HepG2 (cell line): Measurements from ENCODE around the gene SYNDIG1. TPM values are rescaled to one million over a fixed set of nuclear protein-coding genes. Genes with fewer than 3 reads are reported as not detected.

Source experiments
- ATAC-seq: fragments of 200-7000 bp; cut with Tn5 transposase; 3 replicates; pipeline ENCODE4 v1.9.1; 2020; ENCODE audit warnings: mild to moderate bottlenecking, moderate library complexity
- BruUV-seq: library from RNA; stranded (reverse); fragments of 400-500 nt; replicated peaks from 2 replicates; lab custom pipeline; 2021; lab: Mats Ljungman, UMichigan
- CTCF ChIA-PET: fragments of 300-600 bp; formaldehyde crosslinking; extraction: SDS; loops from one replicate; lab custom pipeline; 2021; ENCODE audit warnings: low total read pairs, inconsistent platforms, low intra/inter-chr PET ratio; lab: Yijun Ruan, JAX
- POLR2A ChIA-PET: fragments of 350-600 bp; sonication (Branson Sonifier 250); formaldehyde crosslinking; loops from one replicate; lab custom pipeline; 2020; ENCODE audit warnings: antibody characterized with exemption, inconsistent platforms; lab: Yijun Ruan, JAX
- DNase-seq: peaks from one replicate; pipeline ENCODE4 v3.0.0-alpha.2; 2015; ENCODE audit warnings: low spot score
- FAIRE-seq: peaks from 3 replicates; lab custom pipeline; 2011; peaks lifted over from hg19 to GRCh38; lab: Jason Lieb, UNC
- H2AFZ ChIP-seq: one replicate; pipeline ENCODE4 v1.6.1; 2011; ENCODE audit warnings: low read length, inconsistent platforms
- H3K27ac ChIP-seq: fragments of 300-600 bp; 3 replicates; pipeline ENCODE4 v1.8.0; 2011; ENCODE audit warnings: mixed run types, mild to moderate bottlenecking, mixed read lengths, low read length, inconsistent platforms; ENCODE audit not compliant: insufficient read depth; ENCODE audit errors: extremely low read length
- H3K27me3 ChIP-seq, 2 experiments: fragments of 200-600 bp in 1 of 2; 2 replicates in 1 of 2; 3 replicates in 1 of 2; pipeline versions ENCODE4 v1.6.0 to v1.8.0; 2011; ENCODE audit warnings: low read length in 2 of 2, mild to moderate bottlenecking in 2 of 2, moderate library complexity in 2 of 2, inconsistent platforms in 1 of 2; ENCODE audit not compliant: insufficient read depth in 2 of 2, control insufficient read depth in 1 of 2
- H3K36me3 ChIP-seq, 2 experiments: fragments of 200-600 bp in 1 of 2; replicated peaks in 1 of 2; 2 replicates in 1 of 2; 3 replicates in 1 of 2; pipeline versions ENCODE4 v1.5.1 to v1.8.0; 2011; ENCODE audit warnings: low read length in 2 of 2, inconsistent platforms in 1 of 2; ENCODE audit not compliant: insufficient read depth in 2 of 2, control insufficient read depth in 1 of 2
- H3K4me1 ChIP-seq: 2 replicates; pipeline ENCODE4 v1.5.1; 2012; ENCODE audit warnings: low read length, inconsistent platforms; ENCODE audit not compliant: insufficient read depth
- H3K4me2 ChIP-seq: 2 replicates; pipeline ENCODE4 v1.6.0; 2011; ENCODE audit warnings: low read depth, low read length, inconsistent platforms
- H3K4me3 ChIP-seq, 3 experiments: fragments of 200-600 bp in 1 of 3; sonication (generic), shearing (Covaris generic) in 1 of 3; replicated peaks in 1 of 3; 2 replicates each; pipeline ENCODE4 v1.5.1; 2011 to 2016; ENCODE audit warnings: low read length in 3 of 3, inconsistent platforms in 2 of 3, low read depth in 2 of 3, mild to moderate bottlenecking in 2 of 3, control low read depth in 1 of 3, mixed read lengths in 1 of 3; ENCODE audit not compliant: insufficient read depth in 1 of 3
- H3K79me2 ChIP-seq: one replicate; pipeline ENCODE4 v1.6.1; 2011; ENCODE audit warnings: low read length, inconsistent platforms; ENCODE audit not compliant: insufficient read depth
- H3K9ac ChIP-seq: 2 replicates; pipeline ENCODE4 v1.6.0; 2011; ENCODE audit warnings: mild to moderate bottlenecking, low read depth, low read length, inconsistent platforms; ENCODE audit not compliant: insufficient read depth
- H3K9me3 ChIP-seq: 2 replicates; pipeline ENCODE4 v1.5.1; 2012; ENCODE audit warnings: mild to moderate bottlenecking, low read length
- H4K20me1 ChIP-seq: 2 replicates; pipeline ENCODE4 v1.6.0; 2011; ENCODE audit warnings: inconsistent platforms, mild to moderate bottlenecking, low read length, moderate library complexity; ENCODE audit not compliant: insufficient read depth
- HMGA1 ChIP-seq: sonication (generic); formaldehyde crosslinking; conservative IDR thresholded peaks from 2 replicates; pipeline ENCODE4 v1.4.0; 2020; ENCODE audit warnings: missing genetic modification reagents
- HOXA3 ChIP-seq: sonication (generic); formaldehyde crosslinking; IDR thresholded peaks from 2 replicates; pipeline ENCODE4 v1.5.0; 2020; ENCODE audit warnings: missing genetic modification reagents
- JUND ChIP-seq: sonication (generic); formaldehyde crosslinking; IDR thresholded peaks from 2 replicates; pipeline ENCODE4 v1.8.0; 2022; ENCODE audit warnings: mild to moderate bottlenecking, missing genetic modification reagents
- KDM5A ChIP-seq: fragments of 200-600 bp; sonication (generic); IDR thresholded peaks from 2 replicates; pipeline ENCODE4 v1.7.0; 2018; ENCODE audit warnings: antibody characterized with exemption, mild to moderate bottlenecking, low read length, borderline replicate concordance
- KDM6A ChIP-seq: IDR thresholded peaks from 2 replicates; pipeline ENCODE4 v1.6.1; 2016; ENCODE audit warnings: low read depth
- REL ChIP-seq: sonication (generic); formaldehyde crosslinking; conservative IDR thresholded peaks from 2 replicates; pipeline ENCODE4 v1.8.0; 2022; ENCODE audit warnings: mild to moderate bottlenecking, missing genetic modification reagents, moderate library complexity
- STAT5B ChIP-seq: sonication (generic); formaldehyde crosslinking; IDR thresholded peaks from 2 replicates; pipeline ENCODE4 v1.4.0; 2020; ENCODE audit warnings: missing genetic modification reagents
- ZMYM2 ChIP-seq: sonication (generic); formaldehyde crosslinking; IDR thresholded peaks from 2 replicates; pipeline ENCODE4 v1.8.0; 2022; ENCODE audit warnings: mild to moderate bottlenecking, missing genetic modification reagents
- ZNF766 ChIP-seq: sonication (generic); formaldehyde crosslinking; IDR thresholded peaks from 2 replicates; pipeline ENCODE4 v1.5.0; 2020; ENCODE audit warnings: missing genetic modification reagents, borderline replicate concordance
- WGBS: methylation state at CpG from one replicate; pipeline ENCODE4 v1.1.6; 2017; ENCODE audit warnings: low lambda C conversion rate; 5-methylcytosine and 5-hydroxymethylcytosine counted together
- in situ Hi-C: cut with HindIII; loops from 2 replicates; pipeline ENCODE4 v1.10.0; 2017; ENCODE audit warnings: low pct_unique_long_range_greater_than_20kb; ENCODE audit not compliant: extremely low pct_ligation_motif_present
- intact Hi-C: fragments of 100-400 bp; cut with micrococcal nuclease; formaldehyde crosslinking; loops from one replicate; pipeline ENCODE4 v1.10.0; 2022; ENCODE audit not compliant: unreplicated experiment
- polyA plus RNA-seq, 8 experiments: library from polyadenylated mRNA; depleted of rRNA in 3 of 8; stranded (reverse) in 7 of 8; unstranded in 1 of 8; fragments of >200 nt; fragmentation: Illumina TruSeq in 4 of 8; extraction: Trizol in 4 of 8; gene quantifications; 2 replicates each; pipeline versions ENCODE4 v1.2.1 to v1.2.3, GENCODE V29; 2011 to 2016; ENCODE audit warnings: low read depth in 4 of 8, missing spikeins in 1 of 8, mixed read lengths in 1 of 8; ENCODE audit not compliant: insufficient read depth in 1 of 8
- total RNA-seq, 5 experiments: library from RNA; depleted of rRNA; stranded (reverse); fragments of >200 nt; fragmentation: Illumina TruSeq; extraction: Trizol; gene quantifications; 2 replicates each; pipeline ENCODE4 v1.2.3, GENCODE V29; 2016; ENCODE audit warnings: low read depth in 1 of 5
- TF ChIP-seq, protein P1 (sequence below): sonication (generic); formaldehyde crosslinking; IDR thresholded peaks from 2 replicates; pipeline ENCODE4 v1.4.0; 2020; ENCODE audit warnings: missing genetic modification reagents, mild to moderate bottlenecking, borderline replicate concordance
- TF ChIP-seq, protein P2 (sequence below): sonication (generic); formaldehyde crosslinking; IDR thresholded peaks from 2 replicates; pipeline ENCODE4 v1.8.0; 2022; ENCODE audit warnings: mild to moderate bottlenecking, missing genetic modification reagents; ENCODE audit not compliant: insufficient replicate concordance
- TF ChIP-seq, protein P3 (sequence below): sonication (generic); formaldehyde crosslinking; IDR thresholded peaks from 2 replicates; pipeline ENCODE4 v1.5.0; 2020; ENCODE audit warnings: missing genetic modification reagents
- TF ChIP-seq, protein P4 (sequence below): sonication (generic); formaldehyde crosslinking; IDR thresholded peaks from 2 replicates; pipeline ENCODE4 v1.5.1; 2020; ENCODE audit warnings: mild to moderate bottlenecking, missing genetic modification reagents, moderate library complexity

Gene SYNDIG1
- total and polyA plus RNA-seq, 2 of the 13 experiments (the other 11 are each of a cell fraction or from before 2014, with no cell fraction given) = not detected

DNA sequence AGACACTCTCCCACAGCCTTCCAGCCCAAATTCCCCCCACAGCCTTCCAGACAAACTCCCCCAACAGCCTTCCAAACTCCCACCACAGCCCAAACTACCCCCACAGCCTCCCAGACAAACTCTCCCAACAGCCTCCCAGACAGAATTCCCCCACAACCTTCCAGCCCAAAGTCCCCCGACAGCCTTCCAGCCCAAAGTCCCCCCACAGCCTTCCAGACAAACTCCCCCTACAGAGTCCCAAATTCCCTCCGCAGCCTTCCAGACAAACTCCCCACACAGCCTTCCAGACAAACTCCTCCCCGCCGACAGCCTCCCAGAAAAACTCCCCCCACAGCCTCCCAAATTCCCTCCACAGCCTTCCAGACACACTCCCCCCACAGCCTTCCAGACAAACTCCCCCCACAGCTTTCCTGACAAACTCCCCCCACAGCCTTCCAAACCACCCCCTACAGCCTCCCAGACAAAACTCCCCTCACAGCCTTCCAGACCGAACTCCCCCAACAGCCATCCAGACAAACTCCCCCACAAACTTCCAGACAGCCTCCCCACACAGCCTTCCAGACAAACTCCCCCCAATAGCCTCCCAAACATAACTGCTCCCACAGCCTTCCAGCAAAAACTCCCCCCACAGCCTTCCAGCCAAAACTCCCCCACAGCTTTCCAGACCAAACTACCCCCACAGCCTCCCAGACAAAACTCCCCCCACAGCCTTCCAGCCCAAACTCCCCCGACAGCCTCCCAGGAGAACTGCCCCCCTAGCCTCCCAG lies 38.0 kb upstream of the SYNDIG1 start:
- no peaks in the 10 kb centered on the region for H3K27me3 ChIP-seq
- H3K4me3 ChIP-seq = no peak overlapping the region
- H3K9ac ChIP-seq = no peak overlapping the region
- ChIA-PET POLR2A (interaction anchor here (0.9 kb wide), 1 partner anchor 9 kb away, joined by 3 read pairs; no protein-coding TSS in a partner anchor), CTCF (no interaction called here)
- no peak for ATAC-seq
- in situ Hi-C loops (no loop called here), intact Hi-C loops (no loop called here)
- H3K4me1 ChIP-seq = peaks cover 9% of the 10 kb centered on the region; the same call in 1 of the 2 replicates
- no peak for FAIRE-seq
- H3K27ac ChIP-seq = no peak overlapping the region
- no peaks in the 10 kb centered on the region for H3K79me2 ChIP-seq
- H2AFZ ChIP-seq = no peak overlapping the region
- WGBS = 39% methylated on average over 6 of the region's 6 CpGs
- no peaks in the 10 kb centered on the region for H3K9me3 ChIP-seq
- H4K20me1 ChIP-seq = no peaks in the 10 kb centered on the region
- no TSS peak for BruUV-seq
- no peak overlapping the region for H3K4me2 ChIP-seq
- DNase-seq = no peak
- H3K36me3 ChIP-seq = no peaks in the 10 kb centered on the region
- TF ChIP-seq HOXA3 (CRISPR knock-in tag) = no peak
- TF ChIP-seq KDM6A (CRISPR knock-in tag) = no peak
- TF ChIP-seq KDM5A = no peak
- TF ChIP-seq STAT5B (CRISPR knock-in tag) = no peak
- TF ChIP-seq, protein P1, sequence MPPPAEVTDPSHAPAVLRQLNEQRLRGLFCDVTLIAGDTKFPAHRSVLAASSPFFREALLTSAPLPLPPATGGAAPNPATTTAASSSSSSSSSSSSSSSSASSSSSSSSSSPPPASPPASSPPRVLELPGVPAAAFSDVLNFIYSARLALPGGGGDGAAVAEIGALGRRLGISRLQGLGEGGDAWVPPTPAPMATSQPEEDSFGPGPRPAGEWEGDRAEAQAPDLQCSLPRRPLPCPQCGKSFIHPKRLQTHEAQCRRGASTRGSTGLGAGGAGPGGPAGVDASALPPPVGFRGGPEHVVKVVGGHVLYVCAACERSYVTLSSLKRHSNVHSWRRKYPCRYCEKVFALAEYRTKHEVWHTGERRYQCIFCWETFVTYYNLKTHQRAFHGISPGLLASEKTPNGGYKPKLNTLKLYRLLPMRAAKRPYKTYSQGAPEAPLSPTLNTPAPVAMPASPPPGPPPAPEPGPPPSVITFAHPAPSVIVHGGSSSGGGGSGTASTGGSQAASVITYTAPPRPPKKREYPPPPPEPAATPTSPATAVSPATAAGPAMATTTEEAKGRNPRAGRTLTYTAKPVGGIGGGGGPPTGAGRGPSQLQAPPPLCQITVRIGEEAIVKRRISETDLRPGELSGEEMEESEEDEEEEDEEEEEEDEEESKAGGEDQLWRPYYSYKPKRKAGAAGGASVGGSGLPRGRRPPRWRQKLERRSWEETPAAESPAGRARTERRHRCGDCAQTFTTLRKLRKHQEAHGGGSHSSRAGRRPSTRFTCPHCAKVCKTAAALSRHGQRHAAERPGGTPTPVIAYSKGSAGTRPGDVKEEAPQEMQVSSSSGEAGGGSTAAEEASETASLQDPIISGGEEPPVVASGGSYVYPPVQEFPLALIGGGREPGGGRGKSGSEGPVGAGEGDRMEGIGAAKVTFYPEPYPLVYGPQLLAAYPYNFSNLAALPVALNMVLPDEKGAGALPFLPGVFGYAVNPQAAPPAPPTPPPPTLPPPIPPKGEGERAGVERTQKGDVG (CRISPR knock-in tag) = no peak
- no peak for TF ChIP-seq ZMYM2 (CRISPR knock-in tag)
- no peak for TF ChIP-seq REL (CRISPR knock-in tag)
- TF ChIP-seq ZNF766 (CRISPR knock-in tag) = no peak
- TF ChIP-seq, protein P2, sequence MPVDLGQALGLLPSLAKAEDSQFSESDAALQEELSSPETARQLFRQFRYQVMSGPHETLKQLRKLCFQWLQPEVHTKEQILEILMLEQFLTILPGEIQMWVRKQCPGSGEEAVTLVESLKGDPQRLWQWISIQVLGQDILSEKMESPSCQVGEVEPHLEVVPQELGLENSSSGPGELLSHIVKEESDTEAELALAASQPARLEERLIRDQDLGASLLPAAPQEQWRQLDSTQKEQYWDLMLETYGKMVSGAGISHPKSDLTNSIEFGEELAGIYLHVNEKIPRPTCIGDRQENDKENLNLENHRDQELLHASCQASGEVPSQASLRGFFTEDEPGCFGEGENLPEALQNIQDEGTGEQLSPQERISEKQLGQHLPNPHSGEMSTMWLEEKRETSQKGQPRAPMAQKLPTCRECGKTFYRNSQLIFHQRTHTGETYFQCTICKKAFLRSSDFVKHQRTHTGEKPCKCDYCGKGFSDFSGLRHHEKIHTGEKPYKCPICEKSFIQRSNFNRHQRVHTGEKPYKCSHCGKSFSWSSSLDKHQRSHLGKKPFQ (CRISPR knock-in tag) = no peak
- TF ChIP-seq JUND (CRISPR knock-in tag) = no peak
- no peak for TF ChIP-seq HMGA1 (CRISPR knock-in tag)
- TF ChIP-seq, protein P3, sequence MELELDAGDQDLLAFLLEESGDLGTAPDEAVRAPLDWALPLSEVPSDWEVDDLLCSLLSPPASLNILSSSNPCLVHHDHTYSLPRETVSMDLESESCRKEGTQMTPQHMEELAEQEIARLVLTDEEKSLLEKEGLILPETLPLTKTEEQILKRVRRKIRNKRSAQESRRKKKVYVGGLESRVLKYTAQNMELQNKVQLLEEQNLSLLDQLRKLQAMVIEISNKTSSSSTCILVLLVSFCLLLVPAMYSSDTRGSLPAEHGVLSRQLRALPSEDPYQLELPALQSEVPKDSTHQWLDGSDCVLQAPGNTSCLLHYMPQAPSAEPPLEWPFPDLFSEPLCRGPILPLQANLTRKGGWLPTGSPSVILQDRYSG (CRISPR knock-in tag) = no peak
- TF ChIP-seq, protein P4, sequence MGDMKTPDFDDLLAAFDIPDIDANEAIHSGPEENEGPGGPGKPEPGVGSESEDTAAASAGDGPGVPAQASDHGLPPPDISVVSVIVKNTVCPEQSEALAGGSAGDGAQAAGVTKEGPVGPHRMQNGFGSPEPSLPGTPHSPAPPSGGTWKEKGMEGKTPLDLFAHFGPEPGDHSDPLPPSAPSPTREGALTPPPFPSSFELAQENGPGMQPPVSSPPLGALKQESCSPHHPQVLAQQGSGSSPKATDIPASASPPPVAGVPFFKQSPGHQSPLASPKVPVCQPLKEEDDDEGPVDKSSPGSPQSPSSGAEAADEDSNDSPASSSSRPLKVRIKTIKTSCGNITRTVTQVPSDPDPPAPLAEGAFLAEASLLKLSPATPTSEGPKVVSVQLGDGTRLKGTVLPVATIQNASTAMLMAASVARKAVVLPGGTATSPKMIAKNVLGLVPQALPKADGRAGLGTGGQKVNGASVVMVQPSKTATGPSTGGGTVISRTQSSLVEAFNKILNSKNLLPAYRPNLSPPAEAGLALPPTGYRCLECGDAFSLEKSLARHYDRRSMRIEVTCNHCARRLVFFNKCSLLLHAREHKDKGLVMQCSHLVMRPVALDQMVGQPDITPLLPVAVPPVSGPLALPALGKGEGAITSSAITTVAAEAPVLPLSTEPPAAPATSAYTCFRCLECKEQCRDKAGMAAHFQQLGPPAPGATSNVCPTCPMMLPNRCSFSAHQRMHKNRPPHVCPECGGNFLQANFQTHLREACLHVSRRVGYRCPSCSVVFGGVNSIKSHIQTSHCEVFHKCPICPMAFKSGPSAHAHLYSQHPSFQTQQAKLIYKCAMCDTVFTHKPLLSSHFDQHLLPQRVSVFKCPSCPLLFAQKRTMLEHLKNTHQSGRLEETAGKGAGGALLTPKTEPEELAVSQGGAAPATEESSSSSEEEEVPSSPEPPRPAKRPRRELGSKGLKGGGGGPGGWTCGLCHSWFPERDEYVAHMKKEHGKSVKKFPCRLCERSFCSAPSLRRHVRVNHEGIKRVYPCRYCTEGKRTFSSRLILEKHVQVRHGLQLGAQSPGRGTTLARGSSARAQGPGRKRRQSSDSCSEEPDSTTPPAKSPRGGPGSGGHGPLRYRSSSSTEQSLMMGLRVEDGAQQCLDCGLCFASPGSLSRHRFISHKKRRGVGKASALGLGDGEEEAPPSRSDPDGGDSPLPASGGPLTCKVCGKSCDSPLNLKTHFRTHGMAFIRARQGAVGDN (CRISPR knock-in tag) = no peak
